Kidney (tissue), 14 donors: ENCODE results near the gene ATP8B1. TPM values are rescaled to one million over a fixed set of nuclear protein-coding genes. Genes with fewer than 3 reads are reported as not detected.

ENCODE experiments used
- DNase-seq, 5 donors: peaks; one replicate each; pipeline ENCODE4 v3.0.0-alpha.2; 2013 to 2020
- FAIRE-seq: peaks from 2 replicates; lab custom pipeline; 2012; peaks lifted over from hg19 to GRCh38; lab: Jason Lieb, UNC
- H3K27ac ChIP-seq, 2 donors: one replicate each; pipeline ENCODE4 v1.7.0; 2013; ENCODE audit warnings: low read depth in 2 of 2, low read length in 2 of 2, inconsistent platforms in 1 of 2
- H3K27me3 ChIP-seq: one replicate; pipeline ENCODE4 v1.7.1; 2013; ENCODE audit warnings: low read length, inconsistent platforms; ENCODE audit not compliant: control insufficient read depth, insufficient read depth
- H3K36me3 ChIP-seq, 3 donors: one replicate each; pipeline versions ENCODE4 v1.7.0 to v1.7.1; 2013; ENCODE audit warnings: low read length in 3 of 3, control low read depth in 1 of 3, inconsistent platforms in 1 of 3; ENCODE audit not compliant: insufficient read depth in 3 of 3, control insufficient read depth in 2 of 3
- H3K4me1 ChIP-seq, 3 donors: one replicate each; pipeline versions ENCODE4 v1.7.0 to v1.7.1; 2013; ENCODE audit warnings: low read length in 3 of 3, inconsistent platforms in 1 of 3, low read depth in 1 of 3; ENCODE audit not compliant: control insufficient read depth in 2 of 3, insufficient read depth in 2 of 3
- H3K4me3 ChIP-seq, 3 donors: one replicate each; pipeline versions ENCODE4 v1.7.0 to v1.8.1; 2013; ENCODE audit warnings: low read length in 3 of 3, control low read depth in 1 of 3, inconsistent platforms in 1 of 3
- H3K9ac ChIP-seq, 3 donors: one replicate each; pipeline versions ENCODE4 v1.7.0 to v1.7.1; 2013; ENCODE audit warnings: low read length in 3 of 3, control low read depth in 1 of 3, inconsistent platforms in 1 of 3
- H3K9me3 ChIP-seq, 3 donors: one replicate each; pipeline versions ENCODE4 v1.7.0 to v1.7.1; 2013; ENCODE audit warnings: low read length in 3 of 3, control low read depth in 1 of 3, inconsistent platforms in 1 of 3; ENCODE audit not compliant: control insufficient read depth in 2 of 3, insufficient read depth in 1 of 3
- intact Hi-C: fragments of 100-400 bp; cut with DNase I; formaldehyde crosslinking; loops from one replicate; pipeline ENCODE4 v1.11.1; 2022
- polyA plus RNA-seq: library from polyadenylated mRNA; stranded (reverse); fragments of 350-450 nt; fragmentation: Illumina TruSeq; extraction: RNeasy Lipid Tissue Mini Kit (QIAGEN cat#74804); gene quantifications from one replicate; pipeline ENCODE4 v1.2.3, GENCODE V29; 2014; ENCODE audit warnings: low read depth, low replicate concordance; ENCODE audit not compliant: insufficient read depth
- total RNA-seq: library from RNA; stranded (reverse); fragmentation: NEBNext Ultra II Directional; extraction: Animal tissue kit (Norgen Biotek cat#: 25700); gene quantifications from one replicate; pipeline ENCODE4 v1.2.1, GENCODE V29; 2021
- TF ChIP-seq, protein P1 (sequence below): IDR thresholded peaks from 3 replicates; pipeline ENCODE4 v1.5.1; 2012; ENCODE audit warnings: mild to moderate bottlenecking, moderate library complexity, borderline replicate concordance; ENCODE audit not compliant: insufficient read depth; ENCODE audit errors: extremely low read depth
- donor health status: control.
- donor health status: control.
- donor health status: control.
- donor health status: control.
- donor health status: control.
- donor health status: DM: yes; HTN: yes; CAD: no.
- donor health status: Normal renal cell carcinoma (clear cell type).

ATP8B1 gene
- total and polyA plus RNA-seq, 2 donors from 2014 or later: 5.2 to 40.8 TPM

DNA sequence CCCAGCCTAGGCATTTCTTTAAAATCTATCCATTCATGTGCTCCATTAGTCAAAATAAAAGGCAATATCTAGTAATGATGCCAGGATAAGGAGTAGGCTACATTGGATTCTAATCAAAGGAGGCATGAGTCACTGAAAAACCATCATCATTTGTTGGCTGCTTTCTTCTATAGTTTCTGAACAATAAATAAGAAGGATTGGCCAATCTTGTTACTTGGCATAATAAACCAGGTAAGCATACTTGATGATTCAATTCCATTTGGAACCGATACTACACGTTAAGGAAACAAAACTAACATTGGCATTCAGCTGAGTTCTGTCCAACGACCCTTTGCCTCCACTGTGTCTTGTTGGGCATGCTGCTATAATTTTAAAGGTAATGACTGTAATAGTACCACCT, 27.2 kb downstream of the ATP8B1 start:
- H3K4me3 ChIP-seq: no peak overlapping the region
- DNase-seq: no peak
- H3K27me3 ChIP-seq: no peaks in the 10 kb centered on the region
- FAIRE-seq: no peak
- no peak overlapping the region for H3K27ac ChIP-seq
- peaks cover 0 to 7% (median 4%) of the 10 kb centered on the region in 3 donors for H3K4me1 ChIP-seq
- no peaks in the 10 kb centered on the region for H3K9me3 ChIP-seq
- no peaks in the 10 kb centered on the region for H3K36me3 ChIP-seq
- no peak overlapping the region for H3K9ac ChIP-seq
- TF ChIP-seq, protein P1, sequence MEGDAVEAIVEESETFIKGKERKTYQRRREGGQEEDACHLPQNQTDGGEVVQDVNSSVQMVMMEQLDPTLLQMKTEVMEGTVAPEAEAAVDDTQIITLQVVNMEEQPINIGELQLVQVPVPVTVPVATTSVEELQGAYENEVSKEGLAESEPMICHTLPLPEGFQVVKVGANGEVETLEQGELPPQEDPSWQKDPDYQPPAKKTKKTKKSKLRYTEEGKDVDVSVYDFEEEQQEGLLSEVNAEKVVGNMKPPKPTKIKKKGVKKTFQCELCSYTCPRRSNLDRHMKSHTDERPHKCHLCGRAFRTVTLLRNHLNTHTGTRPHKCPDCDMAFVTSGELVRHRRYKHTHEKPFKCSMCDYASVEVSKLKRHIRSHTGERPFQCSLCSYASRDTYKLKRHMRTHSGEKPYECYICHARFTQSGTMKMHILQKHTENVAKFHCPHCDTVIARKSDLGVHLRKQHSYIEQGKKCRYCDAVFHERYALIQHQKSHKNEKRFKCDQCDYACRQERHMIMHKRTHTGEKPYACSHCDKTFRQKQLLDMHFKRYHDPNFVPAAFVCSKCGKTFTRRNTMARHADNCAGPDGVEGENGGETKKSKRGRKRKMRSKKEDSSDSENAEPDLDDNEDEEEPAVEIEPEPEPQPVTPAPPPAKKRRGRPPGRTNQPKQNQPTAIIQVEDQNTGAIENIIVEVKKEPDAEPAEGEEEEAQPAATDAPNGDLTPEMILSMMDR: no peak
- intact Hi-C loops: no loop called here

DNA sequence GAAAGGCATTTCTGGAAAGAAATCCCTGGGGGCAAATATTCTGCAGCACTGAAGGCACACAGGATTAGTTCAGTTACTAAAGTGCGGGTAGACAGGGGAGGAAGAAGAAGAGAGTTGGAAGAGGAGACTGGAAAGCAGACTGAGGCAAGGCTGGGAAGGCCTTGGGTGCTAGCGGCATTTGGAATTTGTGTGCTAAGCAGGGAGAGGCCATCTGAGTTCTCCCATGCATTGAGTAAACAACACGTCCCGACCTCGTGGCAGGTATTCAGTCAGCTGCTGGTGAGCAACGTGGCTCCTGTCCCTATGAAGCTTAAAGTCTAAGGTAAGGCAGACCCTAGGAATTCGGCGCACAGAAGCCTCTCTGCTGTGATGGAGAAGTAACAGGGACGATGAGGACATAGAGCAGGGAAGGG, 30.7 kb downstream of the ATP8B1 start:
- Histone ChIP-seq H3K36me3 (no peaks in the 10 kb centered on the region), H3K4me1 (peaks cover 0 to 14% (median 4%) of the 10 kb centered on the region in 3 donors), H3K27ac (peak overlapping the region; percentile 26 to 45), H3K4me3 (no peak overlapping the region), H3K27me3 (no peaks in the 10 kb centered on the region), H3K9ac (no peak overlapping the region), H3K9me3 (no peaks in the 10 kb centered on the region)
- DNase-seq (no peak), FAIRE-seq (no peak)
- TF ChIP-seq, protein P1: no peak
- intact Hi-C loops: no loop called here

DNA sequence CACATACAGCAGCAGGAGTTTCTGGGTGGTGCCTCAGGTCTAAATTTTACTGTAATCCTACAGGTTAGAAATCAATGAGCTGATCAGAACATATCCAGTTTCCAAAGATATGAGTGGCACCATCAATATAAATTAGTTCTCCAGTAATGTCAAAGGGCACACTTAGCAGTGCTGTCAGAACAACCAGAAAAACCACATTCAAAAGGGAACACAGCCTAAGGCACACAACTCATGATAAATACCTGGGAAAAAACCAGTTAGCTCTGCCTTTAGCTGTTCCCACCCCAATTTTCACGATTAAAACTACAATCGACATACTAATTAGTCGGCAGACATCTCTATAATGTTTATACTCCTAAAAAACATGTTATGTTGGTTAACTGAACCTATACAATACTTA, 31.5 kb downstream of the ATP8B1 start:
- Histone ChIP-seq H3K9ac (no peak overlapping the region), H3K9me3 (no peaks in the 10 kb centered on the region), H3K27ac (peak overlapping the region in 1 of 2 donors; percentile 26), H3K36me3 (no peaks in the 10 kb centered on the region), H3K4me1 (peaks cover 0 to 16% (median 4%) of the 10 kb centered on the region in 3 donors), H3K27me3 (no peaks in the 10 kb centered on the region), H3K4me3 (no peak overlapping the region)
- intact Hi-C loops: no loop called here
- TF ChIP-seq, protein P1: no peak
- FAIRE-seq: no peak
- DNase-seq: peak in 1 of 5 donors; percentile 49

DNA sequence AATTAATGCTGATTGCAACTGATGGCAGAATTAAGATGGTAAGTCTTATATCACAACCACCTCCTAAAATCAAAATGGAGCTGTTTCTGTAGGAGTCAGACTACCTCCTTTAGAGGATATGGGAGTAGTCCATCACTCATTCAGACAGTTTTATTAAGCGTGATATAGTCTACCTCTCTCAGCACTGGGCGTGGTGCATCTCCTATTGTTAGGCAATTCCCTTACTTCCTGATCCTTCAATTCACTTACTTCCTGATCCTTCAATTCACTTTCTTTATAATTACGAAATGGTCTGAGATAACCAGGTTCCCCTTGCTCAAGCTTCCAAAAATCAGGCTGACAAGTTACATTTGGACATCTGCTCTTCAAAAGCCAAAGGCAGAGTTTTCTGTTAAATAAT, 31.9 kb downstream of the ATP8B1 start:
- DNase-seq (peak in 2 of 5 donors; percentile 72 to 81), FAIRE-seq (no peak)
- H3K27ac ChIP-seq: peak overlapping the region; percentile 16 to 26
- intact Hi-C loops: no loop called here
- TF ChIP-seq, protein P1: no peak
- H3K4me3 ChIP-seq: no peak overlapping the region
- no peaks in the 10 kb centered on the region for H3K36me3 ChIP-seq
- H3K9ac ChIP-seq: no peak overlapping the region
- no peaks in the 10 kb centered on the region for H3K27me3 ChIP-seq
- peaks cover 0 to 16% (median 4%) of the 10 kb centered on the region in 3 donors for H3K4me1 ChIP-seq
- no peaks in the 10 kb centered on the region for H3K9me3 ChIP-seq
